ENCODE measurements around the gene HTR6.
"Not testable (repeated sequence)": the region's sequence is repeated elsewhere in the genome, so short reads cannot be mapped to it uniquely, and the experiment has no call there.

The HTR6 gene

GRCh38 chr1:19630720-19631395 lies 33.8 kb upstream of the HTR6 start:
- Histone ChIP-seq H3K9ac (ENCODE audit: low read depth, low read length) (no peak overlapping the region), H3K4me1 (ENCODE audit: insufficient read depth, low read length) (peaks cover 16% of the 10 kb centered on the region), H3K9me3 (ENCODE audit: control insufficient read depth, insufficient read depth, low read length) (no peaks in the 10 kb centered on the region), H3K36me3 (ENCODE audit: insufficient read depth, low read length) (peaks cover 5% of the 10 kb centered on the region; the same call in 1 of the 2 replicates)

GRCh38 chr1:19632211-19632610 lies 32.5 kb upstream of the HTR6 start:
- no peaks in the 10 kb centered on the region for H3K9me3 ChIP-seq (ENCODE audit: control insufficient read depth, insufficient read depth, low read length)
- H3K9ac ChIP-seq (ENCODE audit: low read depth, low read length) = no peak overlapping the region
- peaks cover under 1% of the 10 kb centered on the region; the same call in 1 of the 2 replicates for H3K36me3 ChIP-seq (ENCODE audit: insufficient read depth, low read length)
- H3K4me1 ChIP-seq (ENCODE audit: insufficient read depth, low read length) = peaks cover 16% of the 10 kb centered on the region

GRCh38 chr1:19633106-19633505 lies 31.6 kb upstream of the HTR6 start:
- H3K4me1 ChIP-seq (ENCODE audit: insufficient read depth, low read length) = peaks cover 16% of the 10 kb centered on the region
- no peaks in the 10 kb centered on the region for H3K36me3 ChIP-seq (ENCODE audit: insufficient read depth, low read length)
- H3K9ac ChIP-seq (ENCODE audit: low read depth, low read length) = no peak overlapping the region
- no peaks in the 10 kb centered on the region for H3K9me3 ChIP-seq (ENCODE audit: control insufficient read depth, insufficient read depth, low read length)

GRCh38 chr1:19635064-19635463 lies 29.6 kb upstream of the HTR6 start:
- not testable (repeated sequence) for H3K9ac ChIP-seq (ENCODE audit: low read depth, low read length); H3K9me3 ChIP-seq (ENCODE audit: control insufficient read depth, insufficient read depth, low read length); H3K4me1 ChIP-seq (ENCODE audit: insufficient read depth, low read length); H3K36me3 ChIP-seq (ENCODE audit: insufficient read depth, low read length)

GRCh38 chr1:19635646-19636045 lies 29.0 kb upstream of the HTR6 start:
- H3K36me3 ChIP-seq (ENCODE audit: insufficient read depth, low read length) = no peaks in the 10 kb centered on the region
- no peak overlapping the region for H3K9ac ChIP-seq (ENCODE audit: low read depth, low read length)

GRCh38 chr1:19636065-19636464 lies 28.6 kb upstream of the HTR6 start:
- Histone ChIP-seq H3K9me3 (ENCODE audit: control insufficient read depth, insufficient read depth, low read length) (no peaks in the 10 kb centered on the region), H3K4me1 (ENCODE audit: insufficient read depth, low read length) (peaks cover 9% of the 10 kb centered on the region), H3K9ac (ENCODE audit: low read depth, low read length) (no peak overlapping the region), H3K36me3 (ENCODE audit: insufficient read depth, low read length) (no peaks in the 10 kb centered on the region)

More at GRCh38 chr1:19635646-19636045, 29.0 kb upstream of the HTR6 start:
- Histone ChIP-seq H3K4me1 (ENCODE audit: insufficient read depth, low read length) (peaks cover 8% of the 10 kb centered on the region), H3K9me3 (ENCODE audit: control insufficient read depth, insufficient read depth, low read length) (no peaks in the 10 kb centered on the region)

GRCh38 chr1:19636749-19637148 lies 27.9 kb upstream of the HTR6 start:
- H3K36me3 ChIP-seq (ENCODE audit: insufficient read depth, low read length); H3K9me3 ChIP-seq (ENCODE audit: control insufficient read depth, insufficient read depth, low read length); H3K4me1 ChIP-seq (ENCODE audit: insufficient read depth, low read length); H3K9ac ChIP-seq (ENCODE audit: low read depth, low read length): not testable (repeated sequence)

GRCh38 chr1:19637606-19638005 lies 27.1 kb upstream of the HTR6 start:
- peaks cover 9% of the 10 kb centered on the region for H3K4me1 ChIP-seq (ENCODE audit: insufficient read depth, low read length)
- H3K36me3 ChIP-seq (ENCODE audit: insufficient read depth, low read length) = no peaks in the 10 kb centered on the region
- H3K9me3 ChIP-seq (ENCODE audit: control insufficient read depth, insufficient read depth, low read length) = no peaks in the 10 kb centered on the region
- H3K9ac ChIP-seq (ENCODE audit: low read depth, low read length) = no peak overlapping the region

- H3K9ac ChIP-seq (ENCODE audit: low read depth, low read length); H3K36me3 ChIP-seq (ENCODE audit: insufficient read depth, low read length); H3K4me1 ChIP-seq (ENCODE audit: insufficient read depth, low read length); H3K9me3 ChIP-seq (ENCODE audit: control insufficient read depth, insufficient read depth, low read length): not testable (repeated sequence)
Measured at GRCh38 chr1:19639228-19639627, 25.4 kb upstream of the HTR6 start.

GRCh38 chr1:19639999-19640362 lies 24.7 kb upstream of the HTR6 start:
- no peak overlapping the region for H3K9ac ChIP-seq (ENCODE audit: low read depth, low read length)
- peaks cover 9% of the 10 kb centered on the region for H3K4me1 ChIP-seq (ENCODE audit: insufficient read depth, low read length)
- H3K36me3 ChIP-seq (ENCODE audit: insufficient read depth, low read length) = no peaks in the 10 kb centered on the region
- no peaks in the 10 kb centered on the region for H3K9me3 ChIP-seq (ENCODE audit: control insufficient read depth, insufficient read depth, low read length)

- Histone ChIP-seq H3K9ac (ENCODE audit: low read depth, low read length) (no peak overlapping the region), H3K36me3 (ENCODE audit: insufficient read depth, low read length) (no peaks in the 10 kb centered on the region), H3K4me1 (ENCODE audit: insufficient read depth, low read length) (peaks cover 9% of the 10 kb centered on the region), H3K9me3 (ENCODE audit: control insufficient read depth, insufficient read depth, low read length) (no peaks in the 10 kb centered on the region)
Measured at GRCh38 chr1:19640363-19641316, 24.0 kb upstream of the HTR6 start.

- Histone ChIP-seq H3K36me3 (ENCODE audit: insufficient read depth, low read length) (no peaks in the 10 kb centered on the region), H3K9ac (ENCODE audit: low read depth, low read length) (0 out of 2 replicates have a peak overlapping the region, but pooled peaks have one; percentile 83), H3K4me1 (ENCODE audit: insufficient read depth, low read length) (peaks cover 9% of the 10 kb centered on the region), H3K9me3 (ENCODE audit: control insufficient read depth, insufficient read depth, low read length) (no peaks in the 10 kb centered on the region)
Measured at GRCh38 chr1:19643121-19643520, 21.6 kb upstream of the HTR6 start.

GRCh38 chr1:19643602-19644394 lies 20.9 kb upstream of the HTR6 start, which contains the start of gene NBL1:
TSS of gene NBL1 (plus strand) at chr1:19644311. CDS start at chr1:19655031, 10,720 bp downstream.
- peaks cover 9% of the 10 kb centered on the region for H3K4me1 ChIP-seq (ENCODE audit: insufficient read depth, low read length)
- H3K9ac ChIP-seq (ENCODE audit: low read depth, low read length) = peak within 1 kb of the TSS; percentile 83
- H3K36me3 ChIP-seq (ENCODE audit: insufficient read depth, low read length) = no peaks in the 10 kb centered on the region
- no peaks in the 10 kb centered on the region for H3K9me3 ChIP-seq (ENCODE audit: control insufficient read depth, insufficient read depth, low read length)

- Histone ChIP-seq H3K36me3 (ENCODE audit: insufficient read depth, low read length) (no peaks in the 10 kb centered on the region), H3K4me1 (ENCODE audit: insufficient read depth, low read length) (peaks cover 9% of the 10 kb centered on the region), H3K9me3 (ENCODE audit: control insufficient read depth, insufficient read depth, low read length) (no peaks in the 10 kb centered on the region), H3K9ac (ENCODE audit: low read depth, low read length) (peak overlapping the region; percentile 83; the same call in 1 of the 2 replicates)
Measured at GRCh38 chr1:19644395-19644680, 20.3 kb upstream of the HTR6 start.

All from ES-I3 (cell line).